Measurements from ENCODE around the gene DACT2. TPM values are rescaled to one million over a fixed set of nuclear protein-coding genes. Genes with fewer than 3 reads are reported as not detected.

Gene DACT2
- total RNA-seq, 1 experiment from 2014 or later, result not detected

GRCh38 chr6:168260420-168260987 is 59.1 kb downstream of the DACT2 start:
- POLR2A ChIA-PET, result no interaction called here
- BruUV-seq (replicated peaks), result no TSS peak

More at GRCh38 chr6:168260420-168260987, 59.1 kb downstream of the DACT2 start:
- Histone ChIP-seq H3K9ac (ENCODE audit: low read length) (no peak overlapping the region), H2AFZ (ENCODE audit: low read depth, low read length, poor library complexity, severe bottlenecking) (no peak overlapping the region), H3K9me2 (ENCODE audit: insufficient read depth) (no peaks in the 10 kb centered on the region), H3K4me1 (ENCODE audit: control insufficient read depth in 1 of 2, insufficient read depth in 2 of 2, low read length in 2 of 2) (no peaks in the 10 kb centered on the region), H3K27me3 (ENCODE audit: insufficient read depth, low read length) (peaks cover 7% of the 10 kb centered on the region; the same call in 1 of the 2 replicates), H3K9me3 (ENCODE audit: control insufficient read depth in 1 of 2, insufficient read depth in 1 of 2, low read depth in 1 of 2, low read length in 2 of 2) (no peaks in the 10 kb centered on the region), H3K4me2 (ENCODE audit: low read length) (no peak overlapping the region), H3K27ac (ENCODE audit: low read depth, low read length) (no peak overlapping the region), H4K20me1 (ENCODE audit: insufficient read depth) (no peaks in the 10 kb centered on the region), H3K36me3 (ENCODE audit: control insufficient read depth in 1 of 2, insufficient read depth in 2 of 2, low read length in 2 of 2) (no peaks in the 10 kb centered on the region), H3K79me2 (ENCODE audit: insufficient read depth, low read length) (no peaks in the 10 kb centered on the region), H3K4me3 (replicated peaks in 1 of 2; ENCODE audit: low read depth in 1 of 2, low read length in 2 of 2) (no peak overlapping the region)
- ChIA-PET CTCF (no interaction called here), RAD21 (ENCODE audit: low non-redundant PET in 1 of 2, low total read pairs in 2 of 2, uncharacterized antibody in 2 of 2, unreplicated experiment in 2 of 2) (no interaction called here)
- DNase-seq (ENCODE audit: low read depth, low spot score) (no peak), ATAC-seq (no peak)
- intact Hi-C loops (cut with micrococcal nuclease), result no loop called here
- TF ChIP-seq RAD21 (IDR thresholded peaks at IDR 0.05; ENCODE audit: low read depth) (no peak), EZH2 (IDR thresholded peaks at IDR 0.05) (no peak), ZNF274 (IDR thresholded peaks at IDR 0.05; ENCODE audit: low read depth, low read length) (no peak), FOSL1 (IDR thresholded peaks at IDR 0.05; ENCODE audit: low read depth) (no peak), ZFX (IDR thresholded peaks at IDR 0.05) (no peak), CBX3 (IDR thresholded peaks at IDR 0.05; ENCODE audit: low read depth) (no peak), ZBTB33 (IDR thresholded peaks at IDR 0.05; ENCODE audit: extremely low read depth, insufficient replicate concordance, low read length) (no peak), ELF1 (IDR thresholded peaks at IDR 0.05; ENCODE audit: borderline replicate concordance, low read depth) (no peak), POLR2A (IDR thresholded peaks at IDR 0.05; ENCODE audit: borderline replicate concordance, extremely low read depth, insufficient read depth, insufficient read length) (no peak)
- TF ChIP-seq, protein P1, sequence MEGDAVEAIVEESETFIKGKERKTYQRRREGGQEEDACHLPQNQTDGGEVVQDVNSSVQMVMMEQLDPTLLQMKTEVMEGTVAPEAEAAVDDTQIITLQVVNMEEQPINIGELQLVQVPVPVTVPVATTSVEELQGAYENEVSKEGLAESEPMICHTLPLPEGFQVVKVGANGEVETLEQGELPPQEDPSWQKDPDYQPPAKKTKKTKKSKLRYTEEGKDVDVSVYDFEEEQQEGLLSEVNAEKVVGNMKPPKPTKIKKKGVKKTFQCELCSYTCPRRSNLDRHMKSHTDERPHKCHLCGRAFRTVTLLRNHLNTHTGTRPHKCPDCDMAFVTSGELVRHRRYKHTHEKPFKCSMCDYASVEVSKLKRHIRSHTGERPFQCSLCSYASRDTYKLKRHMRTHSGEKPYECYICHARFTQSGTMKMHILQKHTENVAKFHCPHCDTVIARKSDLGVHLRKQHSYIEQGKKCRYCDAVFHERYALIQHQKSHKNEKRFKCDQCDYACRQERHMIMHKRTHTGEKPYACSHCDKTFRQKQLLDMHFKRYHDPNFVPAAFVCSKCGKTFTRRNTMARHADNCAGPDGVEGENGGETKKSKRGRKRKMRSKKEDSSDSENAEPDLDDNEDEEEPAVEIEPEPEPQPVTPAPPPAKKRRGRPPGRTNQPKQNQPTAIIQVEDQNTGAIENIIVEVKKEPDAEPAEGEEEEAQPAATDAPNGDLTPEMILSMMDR (IDR thresholded peaks at IDR 0.05 in 2 of 3, conservative IDR thresholded peaks at IDR 0.05 in 1 of 3; ENCODE audit: borderline replicate concordance in 1 of 3, insufficient read depth in 1 of 3, low read depth in 2 of 3, low read length in 2 of 3), result no peak
- TF ChIP-seq, protein P2, sequence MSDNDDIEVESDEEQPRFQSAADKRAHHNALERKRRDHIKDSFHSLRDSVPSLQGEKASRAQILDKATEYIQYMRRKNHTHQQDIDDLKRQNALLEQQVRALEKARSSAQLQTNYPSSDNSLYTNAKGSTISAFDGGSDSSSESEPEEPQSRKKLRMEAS (IDR thresholded peaks at IDR 0.05), result no peak

Measured in HCT116 (cell line).